Type B pancreatic cell (in vitro differentiated cells): Measurements from ENCODE around the gene TLL2. TPM values are rescaled to one million over a fixed set of nuclear protein-coding genes. Genes with fewer than 3 reads are reported as not detected.
A peak's percentile ranks its signal among the peaks of the same experiment; 100 is the strongest.

Experiments used
- DNase-seq: peaks from one replicate; pipeline ENCODE4 v3.0.0; 2021; ENCODE audit warnings: mixed read lengths; ENCODE audit not compliant: unreplicated experiment; ENCODE audit errors: extremely low spot score
- H3K27ac Mint-ChIP-seq: 2 replicates; pipeline ENCODE4 v1.8.0; 2021; ENCODE audit warnings: mild to moderate bottlenecking, mixed read lengths
- H3K27me3 Mint-ChIP-seq: 2 replicates; pipeline ENCODE4 v1.8.0; 2021; ENCODE audit warnings: mixed read lengths
- H3K36me3 Mint-ChIP-seq: 2 replicates; pipeline ENCODE4 v1.8.0; 2021; ENCODE audit warnings: mixed read lengths
- H3K4me1 Mint-ChIP-seq: one replicate; pipeline ENCODE4 v1.8.0; 2021; ENCODE audit warnings: mixed read lengths; ENCODE audit not compliant: unreplicated experiment
- H3K4me3 Mint-ChIP-seq: 2 replicates; pipeline ENCODE4 v1.8.0; 2021; ENCODE audit warnings: mild to moderate bottlenecking, mixed read lengths
- H3K9me3 Mint-ChIP-seq: 2 replicates; pipeline ENCODE4 v1.8.0; 2021; ENCODE audit warnings: mixed read lengths
- CTCF ChIP-seq: fragments of 200-600 bp; sonication (generic); conservative IDR thresholded peaks from 2 replicates; pipeline ENCODE4 v1.5.0; 2021; ENCODE audit warnings: antibody characterized with exemption, mild to moderate bottlenecking
- total RNA-seq: library from RNA; stranded (reverse); gene quantifications from 2 replicates; pipeline ENCODE4 v1.2.1, GENCODE V29; 2021; ENCODE audit warnings: low replicate concordance

The TLL2 gene
- total RNA-seq, 1 donor from 2014 or later, result 0.85 TPM

GRCh38 chr10:96400465-96400864 is 113.3 kb downstream of the TLL2 start:
- H3K27me3 Mint-ChIP-seq, result peaks cover 62% of the 10 kb centered on the region
- H3K9me3 Mint-ChIP-seq, result no peaks in the 10 kb centered on the region
- TF ChIP-seq CTCF, result no peak
- H3K36me3 Mint-ChIP-seq, result no peaks in the 10 kb centered on the region
- H3K27ac Mint-ChIP-seq, result no peak overlapping the region
- H3K4me1 Mint-ChIP-seq, result peaks cover 9% of the 10 kb centered on the region
- no peak overlapping the region for H3K4me3 Mint-ChIP-seq
- DNase-seq, result no peak

GRCh38 chr10:96397902-96398301 is 115.8 kb downstream of the TLL2 start:
- no peaks in the 10 kb centered on the region for H3K9me3 Mint-ChIP-seq
- H3K27ac Mint-ChIP-seq, result no peak overlapping the region
- no peak for TF ChIP-seq CTCF
- H3K36me3 Mint-ChIP-seq, result no peaks in the 10 kb centered on the region
- no peak for DNase-seq
- no peak overlapping the region for H3K4me3 Mint-ChIP-seq
- peaks cover 5% of the 10 kb centered on the region for H3K4me1 Mint-ChIP-seq
- H3K27me3 Mint-ChIP-seq, result peaks cover 73% of the 10 kb centered on the region

- H3K4me3 Mint-ChIP-seq, result no peak overlapping the region
- DNase-seq, result no peak
- TF ChIP-seq CTCF, result peak; percentile 95
- no peaks in the 10 kb centered on the region for H3K36me3 Mint-ChIP-seq
- H3K27ac Mint-ChIP-seq, result no peak overlapping the region
- peaks cover 68% of the 10 kb centered on the region for H3K27me3 Mint-ChIP-seq
- no peaks in the 10 kb centered on the region for H3K9me3 Mint-ChIP-seq
- H3K4me1 Mint-ChIP-seq, result peaks cover 5% of the 10 kb centered on the region
Measured at GRCh38 chr10:96395931-96396877, 117.5 kb downstream of the TLL2 start.

GRCh38 chr10:96390460-96390864 is 123.3 kb downstream of the TLL2 start:
- H3K27ac Mint-ChIP-seq, result no peak overlapping the region
- no peak for DNase-seq
- H3K4me3 Mint-ChIP-seq, result no peak overlapping the region
- no peak for TF ChIP-seq CTCF
- H3K27me3 Mint-ChIP-seq, result peaks cover 55% of the 10 kb centered on the region
- H3K4me1 Mint-ChIP-seq, result peaks cover 6% of the 10 kb centered on the region
- no peaks in the 10 kb centered on the region for H3K9me3 Mint-ChIP-seq
- H3K36me3 Mint-ChIP-seq, result no peaks in the 10 kb centered on the region

GRCh38 chr10:96389785-96390184 is 123.9 kb downstream of the TLL2 start:
- no peaks in the 10 kb centered on the region for H3K36me3 Mint-ChIP-seq
- H3K4me3 Mint-ChIP-seq, result no peak overlapping the region
- no peak for DNase-seq
- TF ChIP-seq CTCF, result no peak
- H3K4me1 Mint-ChIP-seq, result peaks cover 6% of the 10 kb centered on the region
- no peak overlapping the region for H3K27ac Mint-ChIP-seq
- peaks cover 48% of the 10 kb centered on the region for H3K27me3 Mint-ChIP-seq
- H3K9me3 Mint-ChIP-seq, result no peaks in the 10 kb centered on the region
